CD4-positive, alpha-beta T cell treated with Interleukin-1 beta for 1 hour (primary cell): Measurements from ENCODE around the gene GJA4.

ENCODE experiments used
- DNase-seq, 2 donors: peaks; one replicate each; pipeline ENCODE4 v3.0.0-alpha.2; 2020 to 2022

Gene GJA4

GRCh38 chr1:34840426-34840825, 47.6 kb downstream of the GJA4 start:
- no peak for DNase-seq

GRCh38 chr1:34842073-34842472, 49.3 kb downstream of the GJA4 start:
- DNase-seq, result no peak

GRCh38 chr1:34842952-34843371, 50.2 kb downstream of the GJA4 start:
- no peak for DNase-seq

- DNase-seq, result no peak
Observed at GRCh38 chr1:34843392-34844251, 50.8 kb downstream of the GJA4 start.

GRCh38 chr1:34844252-34844634, 51.4 kb downstream of the GJA4 start:
- DNase-seq, result no peak
